Measurements from ENCODE around the gene TMEM255B.
"Not testable (repeated sequence)": the region's sequence is repeated elsewhere in the genome, so short reads cannot be mapped to it uniquely, and the experiment has no call there.

The TMEM255B gene

DNA sequence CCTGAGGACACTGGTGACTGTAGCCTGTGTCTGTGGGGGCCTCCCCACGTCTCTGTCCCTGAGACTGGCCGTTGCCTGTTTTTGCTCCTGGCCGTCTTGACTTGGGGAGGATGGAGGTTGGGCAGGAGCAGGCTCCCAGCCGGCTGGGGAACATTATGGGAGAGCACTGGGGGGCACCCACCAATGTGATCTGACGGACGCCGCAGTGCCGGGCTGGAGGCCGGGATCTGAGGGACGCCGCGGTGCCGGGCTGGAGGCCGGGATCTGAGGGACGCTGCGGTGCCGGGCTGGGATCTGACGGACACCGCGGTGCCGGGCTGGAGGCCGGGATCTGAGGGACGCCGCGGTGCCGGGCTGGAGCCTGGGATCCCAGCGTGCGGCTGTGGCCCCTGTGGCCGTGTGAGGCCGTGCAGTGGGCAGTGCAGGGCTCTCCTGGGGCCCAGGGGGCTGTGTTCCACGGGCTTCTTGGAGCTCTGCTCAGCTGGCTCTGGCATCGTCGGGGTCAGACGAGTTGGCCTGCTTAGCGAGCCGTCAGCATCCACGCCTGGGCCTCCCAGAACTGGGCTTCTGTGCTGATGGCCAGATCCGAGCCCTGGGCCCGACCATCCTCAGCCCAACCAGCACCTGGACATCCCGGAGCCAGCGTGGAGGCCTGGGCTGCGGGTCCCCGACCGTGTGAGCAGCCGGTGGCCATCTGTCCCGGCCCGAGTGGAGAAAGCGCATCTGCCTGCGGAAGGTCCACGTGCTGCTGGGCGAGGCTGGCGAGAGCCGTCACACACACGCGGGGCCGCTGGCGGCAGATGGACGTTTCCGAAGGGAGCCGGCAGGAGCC is 59.0 kb downstream of the TMEM255B start:
- DNase-seq (ENCODE audit: low spot score): no peak

DNA sequence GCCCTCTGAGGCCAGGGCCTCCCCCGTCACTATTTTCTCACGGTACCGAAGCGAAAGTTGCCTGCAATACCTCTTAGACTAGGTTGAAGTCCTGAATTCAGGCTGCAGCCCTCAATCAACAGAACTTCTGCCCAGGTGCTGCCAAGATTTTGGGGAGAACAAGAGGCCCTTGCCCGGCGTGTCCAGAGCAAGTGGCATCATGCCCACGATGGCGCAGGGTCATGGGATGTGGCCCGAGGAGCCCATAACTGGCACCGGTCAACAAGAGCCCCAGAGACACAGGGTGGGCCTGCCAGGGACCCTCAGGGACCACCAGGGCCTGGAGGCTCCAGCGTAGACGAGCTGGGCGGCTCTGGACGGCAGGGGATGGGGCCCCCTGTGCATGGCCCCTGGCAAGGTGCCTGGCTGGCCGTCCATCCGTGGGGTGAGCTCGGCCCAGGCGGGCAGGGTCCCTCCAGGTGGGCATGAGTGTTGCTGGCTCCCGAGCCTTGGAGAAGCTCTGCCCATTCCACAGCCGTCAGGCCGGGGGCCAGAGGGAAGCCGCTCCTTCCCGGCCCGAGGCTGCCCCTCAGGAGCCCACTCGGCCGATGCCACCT is 59.8 kb downstream of the TMEM255B start:
- no peak for DNase-seq (ENCODE audit: low spot score)

DNA sequence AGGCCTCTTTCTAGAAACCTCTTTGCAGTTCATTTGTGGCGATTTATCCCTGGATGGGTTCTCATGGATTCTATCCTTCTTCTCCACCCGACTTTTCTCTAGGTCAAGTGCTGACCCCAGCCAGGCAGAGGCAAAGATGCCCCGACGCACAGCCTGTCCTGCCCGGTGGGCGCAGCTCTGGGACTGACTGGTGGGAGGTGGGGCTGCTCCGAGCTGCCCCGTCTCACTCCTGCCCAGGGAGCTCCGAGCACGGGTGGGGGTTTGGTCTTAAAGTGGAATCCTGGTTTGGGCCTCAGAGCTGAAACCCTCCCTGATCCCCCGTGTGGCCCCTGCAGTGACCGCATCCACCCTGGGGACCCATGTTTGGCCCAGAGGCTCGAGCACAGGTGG is 60.3 kb downstream of the TMEM255B start:
- no peak for DNase-seq (ENCODE audit: low spot score)

DNA sequence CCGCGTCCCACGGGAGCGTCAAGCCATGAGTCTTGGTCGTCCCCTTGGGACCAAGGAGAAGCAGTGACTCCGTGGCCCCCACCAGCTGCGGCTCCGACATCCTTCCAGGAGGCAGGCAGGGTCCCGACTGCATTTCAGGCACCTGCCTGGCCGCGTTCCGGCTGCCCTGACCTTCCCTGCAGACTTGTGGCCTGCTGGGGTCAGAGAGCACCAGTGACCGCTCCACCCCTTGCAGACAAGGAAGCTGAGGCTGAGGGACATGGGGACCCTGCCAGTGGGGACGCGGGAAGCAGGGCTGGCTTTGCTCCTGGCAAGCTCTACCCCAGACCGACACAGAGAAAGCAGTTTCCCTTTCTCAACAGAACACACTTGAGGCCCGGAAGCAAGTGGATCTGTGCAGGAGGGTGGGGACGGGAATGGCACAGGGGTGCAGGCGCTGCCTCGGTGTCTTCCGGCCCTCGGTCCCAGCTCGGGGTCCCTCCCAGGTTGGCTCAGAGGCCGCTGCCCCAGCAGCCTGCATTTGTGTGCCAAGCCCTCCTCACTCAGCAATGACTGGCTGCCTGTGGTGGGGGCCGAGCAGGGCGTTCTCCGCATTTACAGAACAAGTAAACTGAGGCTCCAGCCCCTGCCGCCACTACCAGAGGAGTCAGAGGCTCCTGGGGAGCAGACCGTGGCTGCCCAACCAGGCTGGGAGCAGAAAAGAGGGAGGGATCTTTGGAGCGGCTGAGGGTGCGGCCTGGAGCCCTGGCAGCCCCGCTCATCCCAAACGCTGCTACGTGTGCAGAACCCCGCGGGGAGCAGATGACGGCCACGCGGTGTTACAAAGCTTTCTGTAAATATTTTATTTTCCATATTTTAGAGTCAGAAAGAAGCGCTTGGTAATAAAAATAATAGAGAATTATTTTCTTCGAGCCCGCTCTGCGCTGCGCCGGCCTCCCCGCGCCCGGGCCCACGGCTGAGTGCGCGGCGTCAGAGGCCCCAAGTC is 61.0 kb downstream of the TMEM255B start:
- no peak for DNase-seq (ENCODE audit: low spot score)

DNA sequence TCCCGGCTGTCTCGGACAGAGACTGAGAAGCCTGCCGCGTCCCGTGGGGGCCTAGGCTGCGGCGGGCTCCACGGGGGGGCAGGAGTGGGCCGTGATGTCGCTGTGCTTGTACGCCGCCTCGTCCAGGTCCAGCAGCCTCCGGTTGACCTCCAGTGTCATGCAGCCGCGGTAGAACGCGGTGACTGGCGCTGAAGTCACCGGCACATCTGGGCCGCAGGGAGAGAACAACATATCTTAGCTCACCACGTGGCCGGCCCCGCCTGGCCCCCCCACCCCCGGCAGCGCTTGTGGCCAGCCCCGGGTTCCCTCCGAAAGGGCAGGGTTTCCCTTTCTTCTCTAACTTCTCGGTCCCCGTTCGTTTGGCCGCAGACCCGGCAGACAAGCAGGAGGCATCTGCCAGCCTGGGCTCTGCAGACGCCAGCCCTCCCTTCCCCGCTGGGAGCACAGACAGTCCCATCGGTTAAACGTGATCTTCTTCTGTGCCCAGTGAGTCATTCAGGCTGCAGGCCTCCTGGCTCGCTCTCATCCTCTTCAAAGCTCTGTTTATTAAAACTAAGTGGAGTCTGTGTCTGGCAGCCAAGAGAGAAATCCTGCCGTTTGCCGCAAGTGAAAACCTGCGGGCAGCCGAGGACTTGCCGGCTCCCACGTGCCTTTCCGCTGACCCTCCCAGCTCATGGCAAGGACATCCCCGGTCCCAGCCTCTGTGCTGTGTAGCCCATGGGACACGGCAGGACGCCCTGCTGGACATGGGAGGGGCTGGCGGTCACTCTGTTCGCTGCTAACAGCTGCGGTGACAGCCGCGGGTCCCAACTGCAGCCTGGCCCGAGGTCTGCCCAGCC is 62.0 kb downstream of the TMEM255B start:
- DNase-seq (ENCODE audit: low spot score): peak; percentile 86

DNA sequence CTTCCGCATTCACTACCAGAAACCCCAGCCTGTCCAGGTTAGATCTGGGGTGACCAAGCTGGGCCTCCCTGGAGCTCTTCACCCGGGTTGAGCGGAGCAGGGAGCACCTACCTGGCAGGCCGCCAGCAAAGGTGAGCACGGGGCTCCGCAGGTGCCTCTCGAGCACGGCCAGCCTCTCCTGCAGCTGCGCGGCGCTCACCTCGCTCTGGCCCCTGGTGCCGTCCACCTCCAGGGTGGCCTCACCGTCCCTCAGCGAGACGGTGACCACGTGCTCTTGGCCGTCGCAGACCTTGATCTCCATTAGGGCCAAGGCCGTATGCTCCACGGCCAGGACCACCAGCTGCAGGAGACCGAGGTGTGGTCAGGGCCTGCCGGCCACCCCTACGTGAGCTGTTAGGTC is 62.8 kb downstream of the TMEM255B start:
- DNase-seq (ENCODE audit: low spot score): no peak

DNA sequence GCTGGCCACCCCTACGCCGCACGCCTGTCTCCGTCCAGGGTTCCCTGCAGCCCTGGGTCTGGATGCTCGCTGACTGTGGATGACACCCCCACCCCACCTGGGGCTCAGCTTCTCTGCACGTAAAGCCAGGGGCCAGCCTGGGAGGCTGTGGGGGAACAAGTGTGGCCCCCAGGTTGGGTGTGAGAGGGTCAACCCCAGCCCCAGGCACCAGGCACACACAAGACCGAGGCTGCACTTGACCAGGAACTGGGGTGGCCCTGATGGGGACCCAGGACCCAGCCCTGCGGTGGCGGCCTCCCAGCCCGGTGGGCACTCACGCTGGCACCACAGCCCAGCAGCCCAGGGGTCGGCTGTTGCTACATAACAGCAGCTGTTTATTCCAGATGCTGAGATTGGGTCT is 63.2 kb downstream of the TMEM255B start:
- DNase-seq (ENCODE audit: low spot score): no peak

DNA sequence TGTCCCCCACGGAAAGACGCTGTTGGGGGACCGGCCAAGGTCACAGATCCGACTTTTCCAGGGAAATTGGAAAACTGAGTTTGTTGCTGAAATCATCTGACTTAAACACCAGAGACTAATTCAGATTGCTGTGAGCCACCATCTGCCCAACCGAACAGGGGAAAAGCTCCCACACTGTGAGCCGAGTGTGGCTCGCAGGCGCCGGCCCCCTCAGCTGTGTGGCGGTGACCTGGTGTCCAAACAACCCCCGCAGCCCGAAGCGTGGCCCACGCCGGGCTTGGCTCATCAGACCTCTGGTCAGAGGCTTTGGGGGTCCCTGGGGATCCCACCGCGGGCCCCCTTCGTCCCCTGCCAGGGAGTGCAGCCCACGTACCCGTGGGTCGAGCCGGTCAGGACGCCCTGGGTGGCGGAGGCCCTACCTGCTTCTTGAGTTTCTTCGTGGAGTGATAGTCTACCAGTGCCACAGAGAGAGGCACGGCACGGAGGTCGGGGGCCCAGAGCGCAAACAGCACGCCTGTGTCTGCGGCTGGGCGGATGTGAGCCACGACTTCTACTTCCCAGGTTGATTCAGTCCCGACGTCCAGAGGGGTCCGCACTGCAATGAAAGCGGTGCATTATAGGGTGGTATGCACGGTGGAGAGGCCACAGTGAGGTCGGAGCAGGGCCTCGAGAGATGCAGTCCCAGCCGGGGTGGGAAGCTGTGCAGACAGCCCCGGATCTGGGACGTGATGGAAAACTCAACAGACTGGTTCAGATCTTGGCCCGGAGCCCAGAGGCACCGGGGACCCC is 64.1 kb downstream of the TMEM255B start:
- DNase-seq (ENCODE audit: low spot score): no peak

DNA sequence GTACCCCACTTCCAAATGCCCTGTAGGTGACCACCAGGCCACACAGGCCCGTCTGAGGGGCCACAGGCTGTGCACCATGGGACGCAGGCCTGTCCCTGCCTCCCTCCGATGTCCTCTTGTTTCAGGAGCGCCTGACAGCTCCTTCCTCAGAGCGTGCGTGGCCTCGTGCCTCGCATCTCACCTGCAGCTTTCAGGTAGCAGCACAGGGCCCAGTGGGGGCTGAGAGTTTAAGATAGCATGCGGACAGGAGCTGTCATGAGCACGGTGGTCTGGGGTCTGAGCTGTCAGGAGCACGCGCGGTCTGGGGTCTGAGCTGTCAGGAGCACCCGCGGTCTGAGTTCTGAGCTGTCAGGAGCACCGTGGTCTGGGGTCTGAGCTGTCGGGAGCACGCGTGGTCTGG is 64.7 kb downstream of the TMEM255B start:
- no peak for DNase-seq (ENCODE audit: low spot score)

DNA sequence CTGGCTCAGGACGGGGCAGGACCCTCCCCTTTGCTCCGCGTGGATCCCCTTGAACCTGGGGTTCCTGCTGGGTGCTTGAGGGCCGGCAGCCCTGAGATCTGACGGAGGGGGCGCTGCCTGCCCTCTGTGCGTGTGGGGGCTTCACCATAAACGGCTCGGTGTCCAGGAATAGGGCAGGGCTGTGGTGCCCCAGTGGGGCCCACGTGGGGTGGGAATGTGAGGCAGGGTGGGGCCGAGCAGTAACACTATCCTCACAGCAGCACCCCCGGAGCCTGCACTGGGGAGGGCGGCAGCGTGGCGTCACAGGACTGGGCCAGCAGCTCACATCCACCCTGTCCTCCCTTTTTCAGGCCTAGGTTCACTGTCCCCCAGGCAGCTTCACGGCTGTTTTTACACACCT is 66.8 kb downstream of the TMEM255B start:
- DNase-seq (ENCODE audit: low spot score): no peak

DNA sequence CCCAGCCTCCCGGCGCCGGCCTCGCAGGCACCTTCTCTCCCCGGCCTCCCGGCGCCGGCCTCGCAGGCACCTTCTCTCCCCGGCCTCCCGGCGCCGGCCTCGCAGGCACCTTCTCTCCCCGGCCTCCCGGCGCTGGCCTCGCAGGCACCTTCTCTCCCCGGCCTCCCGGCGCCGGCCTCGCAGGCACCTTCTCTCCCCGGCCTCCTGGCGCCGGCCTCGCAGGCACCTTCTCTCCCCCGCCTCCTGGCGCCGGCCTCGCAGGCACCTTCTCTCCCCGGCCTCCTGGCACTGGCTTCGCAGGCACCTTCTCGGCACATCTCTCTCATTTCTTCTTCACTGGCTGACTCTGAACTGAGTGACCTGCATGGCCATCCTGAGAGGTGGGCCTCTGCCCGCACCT is 67.4 kb downstream of the TMEM255B start:
- not testable (repeated sequence) for DNase-seq (ENCODE audit: low spot score)

DNA sequence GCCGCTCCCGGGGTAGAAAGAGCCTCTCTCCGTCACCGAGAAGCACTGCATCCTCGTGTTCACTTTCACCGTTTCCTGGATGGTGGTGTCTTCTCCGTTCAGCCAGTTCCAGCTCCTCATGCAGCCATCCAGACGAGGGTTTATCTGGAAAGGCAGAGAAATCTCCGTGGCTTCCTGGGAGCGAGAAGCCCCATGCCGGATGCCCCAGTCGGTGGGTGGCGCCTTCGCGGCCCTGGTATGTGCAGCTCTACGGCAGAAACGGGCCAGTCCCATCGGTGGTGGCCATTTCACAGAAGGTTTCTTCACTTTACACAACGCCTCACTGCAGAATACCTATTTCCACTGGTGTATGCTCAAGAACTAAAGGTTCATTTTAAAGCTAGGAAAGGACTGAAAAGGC is 68.0 kb downstream of the TMEM255B start:
- DNase-seq (ENCODE audit: low spot score): no peak

DNA sequence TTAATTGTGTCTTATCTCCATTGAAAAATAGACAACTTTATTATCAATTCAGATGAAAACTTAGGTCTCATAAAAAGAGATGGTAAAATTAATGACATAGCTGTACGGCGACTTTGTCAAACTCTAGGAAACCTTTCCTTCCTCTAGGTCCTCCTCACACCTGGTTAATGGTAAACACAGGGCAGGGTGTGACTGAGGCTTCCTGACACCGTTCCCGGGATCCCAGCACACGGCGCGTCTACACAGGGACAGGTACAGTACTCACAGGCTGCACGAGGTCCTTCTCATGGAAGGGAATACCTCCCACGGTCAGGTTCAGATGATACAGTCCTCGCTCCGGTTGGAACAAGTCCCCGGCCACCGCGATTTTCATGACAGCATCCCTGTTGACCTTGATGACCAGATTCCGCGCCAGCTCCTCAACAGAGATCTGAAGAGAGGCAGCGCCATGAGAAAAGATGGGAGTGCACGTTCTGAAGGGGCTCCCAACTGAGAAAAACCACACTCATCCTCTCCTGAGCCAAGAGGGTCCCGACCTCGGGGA is 69.3 kb downstream of the TMEM255B start:
- no peak for DNase-seq (ENCODE audit: low spot score)

DNA sequence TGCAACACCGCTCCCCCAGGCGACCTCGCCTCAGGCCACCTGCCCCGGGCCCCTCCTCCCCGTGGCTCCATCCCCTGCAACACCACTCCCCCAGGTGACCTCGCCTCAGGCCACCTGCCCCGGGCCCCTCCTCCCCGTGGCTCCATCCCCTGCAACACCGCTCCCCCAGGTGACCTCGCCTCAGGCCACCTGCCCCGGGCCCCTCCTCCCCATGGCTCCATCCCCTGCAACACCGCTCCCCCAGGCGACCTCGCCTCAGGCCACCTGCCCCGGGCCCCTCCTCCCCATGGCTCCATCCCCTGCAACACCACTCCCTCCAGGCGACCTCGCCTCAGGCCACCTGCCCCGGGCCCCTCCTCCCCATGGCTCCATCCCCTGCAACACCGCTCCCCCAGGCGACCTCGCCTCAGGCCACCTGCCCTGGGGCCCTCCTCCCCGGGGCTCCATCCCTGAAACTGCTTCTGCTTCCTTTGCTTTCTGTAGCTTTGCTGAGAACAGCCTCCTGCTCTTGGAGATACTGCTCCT is 71.5 kb downstream of the TMEM255B start:
- DNase-seq (ENCODE audit: low spot score): not testable (repeated sequence)

DNA sequence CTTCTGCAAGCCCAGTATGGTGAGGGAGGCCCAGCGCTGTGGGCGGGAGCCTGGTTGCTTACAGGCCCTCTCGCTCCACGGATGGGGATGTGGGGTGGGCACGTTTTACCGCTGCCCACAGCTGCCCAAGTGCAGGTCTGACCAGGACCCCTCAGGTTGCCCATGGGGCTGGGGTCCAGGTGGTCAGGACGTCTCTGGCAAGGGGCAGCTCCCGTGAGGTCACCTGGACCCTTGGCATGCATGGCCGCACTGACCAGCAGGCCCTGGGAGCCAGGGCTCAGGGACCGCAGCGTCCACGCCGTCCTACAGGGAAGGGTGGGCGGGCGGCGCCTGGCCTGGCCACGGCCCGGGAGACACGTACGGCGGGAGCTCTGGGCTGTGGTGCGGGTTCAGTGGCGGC is 72.0 kb downstream of the TMEM255B start:
- no peak for DNase-seq (ENCODE audit: low spot score)

DNA sequence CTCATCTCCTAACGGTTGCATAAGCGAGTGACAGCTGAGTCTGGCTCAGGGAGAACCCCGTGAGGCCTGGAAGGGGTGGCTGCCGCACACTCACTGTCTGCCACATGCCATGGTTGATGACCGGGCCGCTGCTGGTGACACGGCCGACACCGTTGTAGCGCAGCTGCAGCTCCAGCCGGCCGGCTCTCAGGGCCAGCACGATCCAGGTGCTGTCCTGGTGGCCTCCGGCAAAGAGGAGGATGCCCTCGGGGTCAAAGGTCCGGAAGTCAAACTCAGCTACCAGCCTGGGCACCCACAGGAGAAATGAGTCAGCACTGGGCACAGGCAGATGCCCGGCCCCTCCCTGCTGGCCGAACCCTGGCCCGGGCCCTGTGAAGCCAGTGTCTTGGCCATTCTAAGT is 73.2 kb downstream of the TMEM255B start:
- no peak for DNase-seq (ENCODE audit: low spot score)

DNA sequence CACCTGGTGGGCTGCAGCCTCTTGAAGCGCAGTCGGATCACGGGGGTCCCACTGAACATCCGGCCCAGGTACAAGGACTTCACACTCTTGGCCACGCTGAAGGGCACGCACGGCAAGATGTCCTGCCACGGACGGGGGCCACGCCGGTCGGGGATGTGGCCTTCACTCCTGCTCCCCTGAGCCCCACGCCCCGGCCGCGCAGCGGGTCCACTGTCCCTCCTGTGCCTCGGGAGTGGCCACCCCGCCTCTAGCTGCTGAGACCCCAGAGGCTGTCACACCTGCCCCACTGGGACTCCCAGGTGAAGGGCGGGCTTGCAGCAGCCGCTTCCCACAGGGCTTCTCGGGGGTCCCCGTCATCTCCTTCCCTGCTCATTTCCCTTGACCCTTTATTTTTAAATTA is 73.6 kb downstream of the TMEM255B start:
- DNase-seq (ENCODE audit: low spot score): no peak

DNA sequence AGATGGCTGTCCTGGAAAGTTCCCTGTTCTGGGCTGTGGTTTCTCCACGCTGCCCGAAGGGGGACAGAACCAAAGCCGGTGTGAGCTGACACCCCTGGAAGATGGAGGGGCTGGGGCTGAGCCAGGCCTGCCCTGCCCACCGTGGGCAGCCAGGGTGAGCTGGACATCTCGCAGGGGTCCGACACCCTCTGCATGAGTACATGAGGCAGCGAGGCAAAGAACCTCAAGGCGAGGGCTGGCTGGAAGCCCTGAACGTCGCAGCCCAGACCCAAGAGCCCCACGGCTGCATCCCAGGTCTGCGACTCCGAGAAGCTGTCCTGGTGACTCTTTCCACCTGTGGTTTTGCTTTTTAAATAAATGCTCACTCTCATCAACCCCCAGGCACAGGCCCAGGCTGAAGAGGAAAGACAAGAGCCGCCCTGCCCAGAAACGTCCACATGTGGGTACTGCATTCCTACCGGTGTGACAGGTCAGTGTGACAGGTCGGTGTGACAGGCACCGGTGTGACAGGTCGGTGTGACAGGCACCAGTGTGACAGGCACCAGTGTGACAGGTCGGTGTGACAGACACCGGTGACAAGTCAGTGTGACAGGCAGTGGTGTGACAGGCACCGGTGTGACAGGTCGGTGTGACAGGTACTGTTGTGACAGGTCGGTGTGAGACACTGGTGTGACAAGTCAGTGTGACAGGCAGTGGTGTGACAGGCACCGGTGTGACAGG is 74.2 kb downstream of the TMEM255B start:
- no peak for DNase-seq (ENCODE audit: low spot score)

DNA sequence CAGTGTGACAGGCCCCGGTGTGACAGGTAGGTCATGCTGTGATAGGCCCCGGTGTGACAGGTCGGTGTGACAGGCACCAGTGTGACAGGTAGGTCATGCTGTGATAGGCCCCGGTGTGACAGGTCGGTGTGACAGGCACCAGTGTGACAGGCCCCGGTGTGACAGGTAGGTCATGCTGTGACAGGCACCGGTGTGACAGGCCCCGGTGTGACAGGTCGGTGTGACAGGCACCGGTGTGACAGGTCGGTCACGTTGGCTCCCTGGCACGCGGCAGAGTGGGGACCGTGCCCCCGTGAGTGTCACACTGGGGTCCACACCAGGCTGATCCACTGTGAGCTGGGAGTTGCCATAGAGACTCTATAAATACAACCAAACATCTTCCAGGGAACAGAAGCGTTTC is 75.0 kb downstream of the TMEM255B start:
- not testable (repeated sequence) for DNase-seq (ENCODE audit: low spot score)
